GM21786 (cell line): ENCODE data around the gene GRM7.

Source experiments
- ATAC-seq: cut with Tn5 transposase; IDR thresholded peaks from one replicate; pipeline ENCODE4 v1.9.1; 2021; ENCODE audit not compliant: unreplicated experiment

GRM7 gene

DNA sequence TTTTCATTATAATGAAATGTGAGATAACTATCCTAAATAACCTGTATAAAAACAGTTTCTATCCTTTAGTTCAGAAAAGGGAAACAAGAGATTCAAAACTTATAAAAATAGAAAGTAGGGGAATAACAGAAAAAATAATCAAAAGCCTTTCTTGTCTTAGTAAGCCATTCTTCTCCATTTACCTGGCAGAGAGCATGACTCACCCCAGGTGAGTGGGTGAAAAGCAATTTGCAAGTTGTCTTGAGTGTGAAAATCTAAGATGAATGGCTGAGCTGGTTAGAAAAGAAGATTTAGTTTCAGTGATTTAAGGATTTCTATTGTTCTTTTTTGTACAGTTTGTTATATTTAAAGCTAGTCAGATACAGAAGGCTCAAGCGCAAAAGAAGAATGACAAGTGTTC, 702.0 kb downstream of the GRM7 start:
- ATAC-seq = no peak

DNA sequence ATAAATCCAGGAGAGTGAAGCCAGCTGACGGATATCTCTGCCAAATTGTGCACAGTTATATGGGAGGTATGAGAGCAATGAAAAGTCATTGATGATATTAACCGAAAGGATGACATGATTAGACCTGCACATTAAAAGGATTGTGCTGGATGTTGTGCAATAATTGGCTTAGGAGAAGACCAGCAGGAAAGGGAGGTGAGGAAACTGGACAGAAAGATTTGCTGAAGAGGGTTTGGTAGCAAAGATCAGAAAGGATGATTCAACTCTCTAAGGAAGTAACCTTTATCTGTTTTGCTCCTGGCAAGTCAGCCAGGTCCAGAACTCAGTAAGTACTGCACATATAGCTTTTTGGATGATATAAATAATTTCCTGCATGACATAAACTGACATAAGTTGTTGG, 704.7 kb downstream of the GRM7 start:
- no peak for ATAC-seq

DNA sequence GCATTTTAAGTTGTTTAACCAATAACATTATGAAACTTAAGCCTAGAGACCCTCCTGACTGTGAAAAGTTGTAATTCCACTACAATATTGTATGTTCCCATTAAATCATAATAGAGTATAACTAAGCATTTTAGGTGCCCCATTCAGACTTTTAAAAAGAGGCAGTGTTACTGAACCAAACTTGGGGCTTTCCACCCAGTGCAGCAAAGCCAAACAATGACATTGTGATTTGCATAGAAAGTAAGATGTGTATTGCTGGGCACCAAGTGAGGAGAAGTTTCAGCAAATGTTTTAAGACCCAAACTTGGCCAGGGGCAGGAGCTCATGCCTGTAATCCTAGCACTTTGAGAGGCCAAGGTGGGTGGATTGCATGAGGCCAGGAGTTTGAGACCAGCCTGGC, 706.2 kb downstream of the GRM7 start:
- ATAC-seq = no peak

GRCh38 chr3:7568526-7569184, 707.7 kb downstream of the GRM7 start:
- ATAC-seq = no peak

- ATAC-seq = no peak
Observed at GRCh38 chr3:7573330-7573729, 712.4 kb downstream of the GRM7 start.

- no peak for ATAC-seq
Observed at GRCh38 chr3:7574435-7574834, 713.5 kb downstream of the GRM7 start.

GRCh38 chr3:7576071-7576470, 715.2 kb downstream of the GRM7 start:
- no peak for ATAC-seq

DNA sequence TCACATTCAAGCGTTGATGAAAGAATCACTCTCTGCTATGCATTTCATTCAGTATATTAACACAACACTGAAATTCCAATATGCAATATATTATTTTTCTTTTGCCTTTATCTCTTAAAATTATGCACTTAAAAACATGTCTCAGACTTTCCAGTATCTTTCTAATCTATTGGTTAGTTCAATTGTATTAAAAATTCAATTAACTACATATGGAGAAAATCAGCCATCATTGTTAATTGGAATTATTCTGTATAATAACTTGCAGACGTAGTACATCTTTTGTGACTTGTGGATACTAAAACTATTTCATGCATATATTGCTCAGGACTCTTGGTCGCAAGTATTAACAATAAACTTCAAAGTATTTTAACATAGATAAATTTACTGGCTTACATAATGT, 715.6 kb downstream of the GRM7 start:
- ATAC-seq = no peak

GRCh38 chr3:7577513-7577912, 716.6 kb downstream of the GRM7 start:
- ATAC-seq = no peak

DNA sequence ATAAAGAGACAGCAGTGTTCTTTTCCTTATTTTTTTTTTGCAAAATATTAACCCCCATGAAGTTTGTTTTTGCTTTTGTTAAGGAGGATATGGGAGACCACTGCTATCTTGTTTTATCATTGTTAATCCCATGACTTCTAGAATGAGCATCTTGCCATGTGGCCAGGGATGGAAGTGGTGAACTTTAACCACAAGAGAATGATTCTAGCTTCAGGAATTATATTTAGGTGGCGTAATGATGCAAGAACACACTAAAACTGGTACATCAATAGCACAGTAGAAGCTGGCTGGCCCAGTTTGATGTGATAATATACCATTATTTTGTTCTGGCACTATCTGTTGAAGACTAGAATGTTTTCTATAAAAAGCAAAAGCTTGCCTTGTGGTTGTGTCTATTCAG, 720.9 kb downstream of the GRM7 start:
- ATAC-seq = no peak

GRCh38 chr3:7585052-7585451, 724.1 kb downstream of the GRM7 start:
- no peak for ATAC-seq

GRCh38 chr3:7588236-7588635, 727.3 kb downstream of the GRM7 start:
- ATAC-seq = no peak

DNA sequence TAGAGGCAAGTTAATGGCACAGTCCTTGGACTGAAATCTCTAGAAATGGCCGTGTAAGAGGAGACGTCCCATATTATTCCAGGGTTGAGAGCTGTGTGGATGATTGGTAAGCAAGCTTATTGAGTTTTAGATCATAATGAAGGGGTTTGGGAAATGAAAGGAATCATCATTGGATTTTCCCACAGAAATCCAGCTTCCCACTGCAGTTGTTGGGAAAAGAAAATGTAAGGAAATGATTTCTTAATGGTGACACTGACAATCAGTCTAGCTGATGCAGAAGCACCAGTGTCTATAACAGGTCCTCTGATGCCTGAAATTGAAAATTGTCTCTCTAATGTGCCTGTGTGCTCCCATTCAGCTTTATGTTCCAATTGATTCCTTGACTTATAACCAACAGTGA, 728.6 kb downstream of the GRM7 start:
- no peak for ATAC-seq

DNA sequence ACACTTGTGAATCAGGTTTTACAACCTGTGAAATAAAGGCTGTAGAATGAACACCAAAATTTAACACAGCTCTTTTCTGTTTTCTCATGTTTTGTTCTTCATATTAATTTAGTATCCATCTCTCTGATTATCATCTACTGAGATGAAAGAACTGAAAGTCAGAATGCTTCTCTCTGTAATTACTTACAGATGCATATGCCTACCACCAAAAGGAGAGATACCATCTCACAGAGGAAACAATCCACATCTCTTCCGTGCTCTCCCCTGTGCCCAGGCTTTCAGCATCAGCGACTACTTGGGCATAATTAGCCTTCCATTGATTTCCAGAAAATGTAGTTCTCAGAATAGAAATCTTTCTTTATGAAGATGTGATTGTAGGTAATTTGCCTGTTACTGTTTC, 741.4 kb downstream of the GRM7 start:
- ATAC-seq = no peak

GRCh38 chr3:7607083-7607482, 746.2 kb downstream of the GRM7 start:
- ATAC-seq = no peak

DNA sequence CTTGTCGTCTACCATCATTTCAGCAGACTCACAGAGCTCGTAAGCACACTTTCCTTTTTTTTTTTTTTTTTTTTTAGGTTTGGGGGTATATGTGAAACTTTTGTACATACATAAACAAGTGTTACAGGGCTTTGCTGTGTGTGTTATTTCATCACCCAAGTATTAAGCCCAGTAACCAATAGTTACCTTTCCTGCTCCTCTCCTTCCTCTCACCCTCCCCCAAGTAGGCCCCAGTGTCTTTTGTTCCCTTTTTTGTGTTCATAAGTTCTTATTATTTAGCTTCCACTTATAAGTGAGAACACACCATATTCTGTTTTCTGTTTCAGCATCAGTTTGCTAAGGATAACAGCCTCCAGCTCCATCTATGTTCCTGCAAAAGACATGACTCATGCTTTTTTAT, 746.8 kb downstream of the GRM7 start:
- no peak for ATAC-seq

DNA sequence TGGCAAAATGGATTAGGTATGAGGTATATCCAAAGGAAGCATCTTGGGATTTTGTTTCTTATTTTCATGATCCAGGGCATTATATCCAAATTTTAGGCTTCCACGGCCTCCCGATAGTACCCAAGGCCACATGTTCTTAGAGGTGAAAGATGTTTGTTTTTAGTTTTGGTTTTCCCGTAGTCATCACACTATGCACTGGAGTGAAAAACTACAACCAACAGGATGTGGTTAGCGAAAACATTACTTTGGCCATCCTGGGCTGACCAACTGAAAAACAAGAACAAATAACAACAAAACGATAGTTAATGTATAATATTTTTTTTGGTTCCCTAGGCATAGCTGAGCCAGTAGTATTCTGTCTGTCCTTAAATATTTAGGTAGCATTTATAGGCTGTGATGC, 749.7 kb downstream of the GRM7 start:
- ATAC-seq = no peak

GRCh38 chr3:7615043-7615442, 754.1 kb downstream of the GRM7 start:
- ATAC-seq = no peak

GRCh38 chr3:7618606-7619005, 757.7 kb downstream of the GRM7 start:
- no peak for ATAC-seq

- no peak for ATAC-seq
Observed at GRCh38 chr3:7620401-7620800, 759.5 kb downstream of the GRM7 start.

- ATAC-seq = no peak
Observed at GRCh38 chr3:7621046-7621630, 760.2 kb downstream of the GRM7 start.

DNA sequence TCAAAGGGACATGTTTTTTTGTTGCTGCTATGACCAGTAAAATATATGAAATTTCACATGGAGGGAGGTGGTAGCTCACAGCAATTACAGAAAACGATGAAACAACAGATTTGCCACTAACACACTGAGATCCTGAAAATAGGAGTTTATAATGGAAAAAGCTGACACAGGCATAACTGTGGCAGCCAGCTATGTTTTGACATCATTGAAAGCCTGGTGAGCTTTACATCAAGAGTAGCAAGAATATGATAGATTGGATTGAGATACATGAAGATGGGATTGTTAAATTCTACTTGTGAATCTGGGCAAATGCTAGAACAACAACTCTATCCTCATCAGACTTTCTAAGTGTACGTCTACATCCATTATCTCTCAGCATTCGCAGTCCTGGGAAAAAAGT, 760.7 kb downstream of the GRM7 start:
- ATAC-seq = no peak

- ATAC-seq = no peak
Observed at GRCh38 chr3:7625021-7625420, 764.1 kb downstream of the GRM7 start.
